Measurements from ENCODE around the gene RPS6KC1. TPM values are rescaled to one million over a fixed set of nuclear protein-coding genes. Genes with fewer than 3 reads are reported as not detected.
"Not testable (repeated sequence)": the region's sequence is repeated elsewhere in the genome, so short reads cannot be mapped to it uniquely, and the experiment has no call there.

RPS6KC1 gene
- total RNA-seq, 1 donor, result 35.1 TPM

DNA sequence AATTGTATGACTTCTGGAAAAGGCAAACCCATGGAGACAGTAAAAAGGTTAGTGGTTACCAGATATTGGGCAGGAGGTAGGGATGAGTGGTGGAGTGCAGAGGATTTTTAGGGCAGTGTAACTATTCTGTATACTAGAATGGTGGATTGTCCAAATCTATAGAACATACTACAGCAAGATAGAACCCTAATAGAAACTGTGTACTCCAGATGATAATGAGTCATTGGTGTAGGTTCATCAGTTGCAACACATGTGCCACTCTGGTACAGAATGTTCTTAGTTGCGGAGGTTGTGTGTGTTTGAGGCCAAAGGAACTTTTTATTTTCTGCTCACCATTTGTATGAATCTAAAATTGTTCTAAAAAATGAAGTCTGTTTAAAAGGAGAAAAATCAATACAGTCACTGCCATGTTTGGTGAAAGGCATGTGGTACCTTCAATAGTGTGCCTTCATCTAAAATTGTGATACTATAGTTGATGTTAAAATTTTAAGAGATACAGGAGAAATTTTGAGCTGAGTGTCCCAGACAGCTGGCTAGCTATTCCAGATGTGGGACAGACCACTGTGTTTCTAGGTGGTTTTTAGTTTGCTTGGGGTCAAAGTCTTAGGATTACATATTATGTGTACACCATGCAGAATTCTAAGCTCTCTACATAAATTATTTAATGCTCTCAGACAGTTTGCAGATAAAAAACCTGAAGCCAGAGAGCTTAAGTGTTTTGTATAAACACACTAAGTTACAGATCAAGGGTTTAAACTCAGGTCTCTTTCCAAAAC lies 150.5 kb downstream of the RPS6KC1 start:
- no peak for DNase-seq (ENCODE audit: insufficient read length, low spot score, missing footprints)
- H3K4me1 ChIP-seq (ENCODE audit: insufficient read depth, low read length), result no peaks in the 10 kb centered on the region
- peaks cover 9% of the 10 kb centered on the region for H3K36me3 ChIP-seq (ENCODE audit: insufficient read depth, low read length)
- no peak overlapping the region for H2AFZ ChIP-seq (ENCODE audit: low read length)
- H3K9me3 ChIP-seq (ENCODE audit: low read depth, low read length), result no peaks in the 10 kb centered on the region
- H4K20me1 ChIP-seq (ENCODE audit: insufficient read depth, low read length), result no peaks in the 10 kb centered on the region
- H3K79me2 ChIP-seq (ENCODE audit: insufficient read depth, low read length), result peaks cover 7% of the 10 kb centered on the region
- TF ChIP-seq, protein P1, sequence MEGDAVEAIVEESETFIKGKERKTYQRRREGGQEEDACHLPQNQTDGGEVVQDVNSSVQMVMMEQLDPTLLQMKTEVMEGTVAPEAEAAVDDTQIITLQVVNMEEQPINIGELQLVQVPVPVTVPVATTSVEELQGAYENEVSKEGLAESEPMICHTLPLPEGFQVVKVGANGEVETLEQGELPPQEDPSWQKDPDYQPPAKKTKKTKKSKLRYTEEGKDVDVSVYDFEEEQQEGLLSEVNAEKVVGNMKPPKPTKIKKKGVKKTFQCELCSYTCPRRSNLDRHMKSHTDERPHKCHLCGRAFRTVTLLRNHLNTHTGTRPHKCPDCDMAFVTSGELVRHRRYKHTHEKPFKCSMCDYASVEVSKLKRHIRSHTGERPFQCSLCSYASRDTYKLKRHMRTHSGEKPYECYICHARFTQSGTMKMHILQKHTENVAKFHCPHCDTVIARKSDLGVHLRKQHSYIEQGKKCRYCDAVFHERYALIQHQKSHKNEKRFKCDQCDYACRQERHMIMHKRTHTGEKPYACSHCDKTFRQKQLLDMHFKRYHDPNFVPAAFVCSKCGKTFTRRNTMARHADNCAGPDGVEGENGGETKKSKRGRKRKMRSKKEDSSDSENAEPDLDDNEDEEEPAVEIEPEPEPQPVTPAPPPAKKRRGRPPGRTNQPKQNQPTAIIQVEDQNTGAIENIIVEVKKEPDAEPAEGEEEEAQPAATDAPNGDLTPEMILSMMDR (IDR thresholded peaks at IDR 0.05; ENCODE audit: extremely low read depth, low read depth, low read length), result no peak
- no peak overlapping the region for H3K27ac ChIP-seq (ENCODE audit: low read depth, low read length)
- no peak overlapping the region for H3K4me3 ChIP-seq (ENCODE audit: insufficient read depth, low read length)
- H3K27me3 ChIP-seq (ENCODE audit: insufficient read depth, low read length), result no peaks in the 10 kb centered on the region
- H3K4me2 ChIP-seq (ENCODE audit: insufficient read depth, low read length), result no peak overlapping the region

DNA sequence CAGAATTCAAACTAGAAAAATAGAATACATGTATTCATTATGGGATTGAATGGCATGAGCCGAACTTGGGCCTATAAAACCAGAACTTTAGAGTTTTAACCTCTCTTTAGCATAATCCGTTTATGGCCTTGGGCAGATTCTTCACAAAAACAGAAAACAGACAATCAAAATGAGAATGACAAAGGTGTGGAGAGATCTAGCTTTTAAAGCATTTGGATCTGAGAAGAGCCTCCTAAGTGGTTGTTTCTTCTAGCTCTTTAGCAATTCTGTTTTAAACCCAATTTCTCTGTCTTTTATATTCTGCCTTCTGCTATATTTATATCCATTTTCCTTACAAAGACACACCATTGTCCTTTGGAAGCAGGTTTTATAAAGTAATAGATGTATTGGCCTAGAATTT lies 160.2 kb downstream of the RPS6KC1 start:
- H3K4me1 ChIP-seq (ENCODE audit: insufficient read depth, low read length), result no peaks in the 10 kb centered on the region
- no peaks in the 10 kb centered on the region for H3K79me2 ChIP-seq (ENCODE audit: insufficient read depth, low read length)
- H3K36me3 ChIP-seq (ENCODE audit: insufficient read depth, low read length), result no peaks in the 10 kb centered on the region
- H3K4me3 ChIP-seq (ENCODE audit: insufficient read depth, low read length), result no peak overlapping the region
- no peak for DNase-seq (ENCODE audit: insufficient read length, low spot score, missing footprints)
- no peaks in the 10 kb centered on the region for H3K9me3 ChIP-seq (ENCODE audit: low read depth, low read length)
- TF ChIP-seq, protein P1 (IDR thresholded peaks at IDR 0.05; ENCODE audit: extremely low read depth, low read depth, low read length), result no peak
- H3K4me2 ChIP-seq (ENCODE audit: insufficient read depth, low read length), result no peak overlapping the region
- H3K27me3 ChIP-seq (ENCODE audit: insufficient read depth, low read length), result no peaks in the 10 kb centered on the region
- H4K20me1 ChIP-seq (ENCODE audit: insufficient read depth, low read length), result no peaks in the 10 kb centered on the region
- H2AFZ ChIP-seq (ENCODE audit: low read length), result no peak overlapping the region
- no peak overlapping the region for H3K27ac ChIP-seq (ENCODE audit: low read depth, low read length)

DNA sequence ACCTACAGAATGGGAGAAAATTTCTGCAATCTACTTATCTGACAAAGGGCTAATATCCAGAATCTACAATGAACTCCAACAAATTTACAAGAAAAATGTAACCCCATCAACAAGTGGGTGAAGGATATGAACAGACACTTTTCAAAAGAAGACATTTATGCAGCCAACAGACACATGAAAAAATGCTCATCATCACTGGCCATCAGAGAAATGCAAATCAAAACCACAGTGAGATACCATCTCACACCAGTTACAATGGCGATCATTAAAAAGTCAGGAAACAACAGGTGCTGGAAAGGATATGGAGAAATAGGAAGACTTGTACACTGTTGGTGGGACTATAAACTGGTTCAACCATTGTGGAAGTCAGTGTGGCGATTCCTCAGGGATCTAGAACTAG lies 168.0 kb downstream of the RPS6KC1 start:
- not testable (repeated sequence) for H3K4me1 ChIP-seq (ENCODE audit: insufficient read depth, low read length); H3K27ac ChIP-seq (ENCODE audit: low read depth, low read length); H3K27me3 ChIP-seq (ENCODE audit: insufficient read depth, low read length); DNase-seq (ENCODE audit: insufficient read length, low spot score, missing footprints); H2AFZ ChIP-seq (ENCODE audit: low read length); H3K9me3 ChIP-seq (ENCODE audit: low read depth, low read length); H3K36me3 ChIP-seq (ENCODE audit: insufficient read depth, low read length); H4K20me1 ChIP-seq (ENCODE audit: insufficient read depth, low read length); H3K79me2 ChIP-seq (ENCODE audit: insufficient read depth, low read length); H3K4me2 ChIP-seq (ENCODE audit: insufficient read depth, low read length); H3K4me3 ChIP-seq (ENCODE audit: insufficient read depth, low read length)

DNA sequence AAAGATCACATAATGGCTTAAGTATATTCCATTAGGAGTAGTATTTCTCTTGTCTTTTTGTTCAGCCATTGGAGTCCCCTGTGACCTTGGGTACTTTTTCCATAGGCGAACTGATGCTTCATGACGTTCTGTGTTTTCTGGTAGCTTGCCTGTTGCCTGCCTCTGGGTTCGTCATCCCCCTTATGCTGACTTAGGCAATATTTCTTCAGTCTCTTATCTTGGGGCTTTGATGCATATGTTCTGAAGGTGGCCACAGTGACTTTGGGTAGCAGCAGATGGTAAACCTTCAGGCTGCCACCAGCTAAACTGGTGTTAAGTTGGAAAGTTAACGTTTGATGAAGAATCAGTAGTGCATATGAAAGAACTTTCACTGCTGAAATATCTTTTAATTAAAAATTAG lies 170.2 kb downstream of the RPS6KC1 start:
- Histone ChIP-seq H2AFZ (ENCODE audit: low read length) (no peak overlapping the region), H3K27me3 (ENCODE audit: insufficient read depth, low read length) (no peaks in the 10 kb centered on the region), H4K20me1 (ENCODE audit: insufficient read depth, low read length) (no peaks in the 10 kb centered on the region), H3K4me2 (ENCODE audit: insufficient read depth, low read length) (no peak overlapping the region), H3K9me3 (ENCODE audit: low read depth, low read length) (no peaks in the 10 kb centered on the region), H3K36me3 (ENCODE audit: insufficient read depth, low read length) (no peaks in the 10 kb centered on the region), H3K4me3 (ENCODE audit: insufficient read depth, low read length) (no peak overlapping the region), H3K79me2 (ENCODE audit: insufficient read depth, low read length) (no peaks in the 10 kb centered on the region), H3K27ac (ENCODE audit: low read depth, low read length) (no peak overlapping the region), H3K4me1 (ENCODE audit: insufficient read depth, low read length) (no peaks in the 10 kb centered on the region)
- TF ChIP-seq, protein P1 (IDR thresholded peaks at IDR 0.05; ENCODE audit: extremely low read depth, low read depth, low read length), result no peak
- no peak for DNase-seq (ENCODE audit: insufficient read length, low spot score, missing footprints)

All from osteoblast (primary cell).